ENCODE data around the gene FOXP4.

FOXP4 gene

DNA sequence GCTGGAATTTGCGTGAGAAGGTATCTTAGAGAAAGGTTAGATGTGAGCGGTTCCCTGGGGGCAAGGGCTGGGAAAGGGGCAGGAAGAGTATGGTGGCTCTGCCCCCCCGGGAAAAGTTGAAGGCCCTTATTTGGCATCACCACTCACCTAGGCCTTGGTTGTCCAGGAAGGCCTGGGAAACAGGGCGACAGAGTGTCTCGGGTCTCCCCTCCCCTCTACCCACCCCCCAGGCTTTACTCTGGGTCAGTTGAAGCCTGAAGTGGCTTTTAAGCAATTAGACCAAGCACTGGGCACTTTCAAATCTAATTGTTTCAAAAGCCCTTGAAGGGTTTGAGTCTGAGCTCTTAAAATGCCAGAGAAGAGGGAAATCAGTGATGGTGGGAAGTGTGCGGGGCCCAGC lies 30.2 kb upstream of the FOXP4 start:
- H3K9me3 ChIP-seq, result no peaks in the 10 kb centered on the region
- no peak overlapping the region for H3K4me3 ChIP-seq
- TF ChIP-seq, protein P1, sequence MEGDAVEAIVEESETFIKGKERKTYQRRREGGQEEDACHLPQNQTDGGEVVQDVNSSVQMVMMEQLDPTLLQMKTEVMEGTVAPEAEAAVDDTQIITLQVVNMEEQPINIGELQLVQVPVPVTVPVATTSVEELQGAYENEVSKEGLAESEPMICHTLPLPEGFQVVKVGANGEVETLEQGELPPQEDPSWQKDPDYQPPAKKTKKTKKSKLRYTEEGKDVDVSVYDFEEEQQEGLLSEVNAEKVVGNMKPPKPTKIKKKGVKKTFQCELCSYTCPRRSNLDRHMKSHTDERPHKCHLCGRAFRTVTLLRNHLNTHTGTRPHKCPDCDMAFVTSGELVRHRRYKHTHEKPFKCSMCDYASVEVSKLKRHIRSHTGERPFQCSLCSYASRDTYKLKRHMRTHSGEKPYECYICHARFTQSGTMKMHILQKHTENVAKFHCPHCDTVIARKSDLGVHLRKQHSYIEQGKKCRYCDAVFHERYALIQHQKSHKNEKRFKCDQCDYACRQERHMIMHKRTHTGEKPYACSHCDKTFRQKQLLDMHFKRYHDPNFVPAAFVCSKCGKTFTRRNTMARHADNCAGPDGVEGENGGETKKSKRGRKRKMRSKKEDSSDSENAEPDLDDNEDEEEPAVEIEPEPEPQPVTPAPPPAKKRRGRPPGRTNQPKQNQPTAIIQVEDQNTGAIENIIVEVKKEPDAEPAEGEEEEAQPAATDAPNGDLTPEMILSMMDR (IDR thresholded peaks at IDR 0.05), result no peak
- no peak for DNase-seq
- peaks cover 0 to 6% of the 10 kb centered on the region in 2 donors for H3K27me3 ChIP-seq
- intact Hi-C loops (cut with DNase I; ENCODE audit: low total_unique reads), result no loop called here
- no peak overlapping the region for H3K27ac ChIP-seq
- no peaks in the 10 kb centered on the region for H3K4me1 ChIP-seq
- no peaks in the 10 kb centered on the region for H3K36me3 ChIP-seq

DNA sequence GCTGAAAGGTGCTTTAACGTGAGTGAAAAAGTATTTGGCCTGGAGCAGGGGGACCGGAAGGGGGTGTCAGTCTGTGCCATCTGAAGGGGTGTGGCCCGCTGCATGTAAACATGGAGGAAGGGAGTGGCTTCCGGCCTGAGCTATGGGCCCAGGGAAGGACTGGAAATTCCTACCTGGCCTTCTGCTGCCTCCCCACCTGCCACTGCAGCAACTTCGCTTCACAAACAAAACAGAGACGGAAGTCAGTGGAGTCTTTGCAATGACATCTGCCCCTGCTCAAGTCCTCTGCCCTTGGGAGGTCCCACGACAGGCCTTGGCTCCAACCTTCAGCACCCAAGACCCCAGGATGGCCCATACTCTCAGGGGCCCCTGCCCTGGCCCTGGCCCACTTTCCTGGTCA lies 28.1 kb upstream of the FOXP4 start:
- H3K4me3 ChIP-seq, result no peak overlapping the region
- H3K9me3 ChIP-seq, result no peaks in the 10 kb centered on the region
- peaks cover 0 to 27% of the 10 kb centered on the region in 2 donors for H3K27me3 ChIP-seq
- intact Hi-C loops (cut with DNase I; ENCODE audit: low total_unique reads), result no loop called here
- H3K36me3 ChIP-seq, result no peaks in the 10 kb centered on the region
- no peak for DNase-seq
- no peaks in the 10 kb centered on the region for H3K4me1 ChIP-seq
- no peak overlapping the region for H3K27ac ChIP-seq
- TF ChIP-seq, protein P1 (IDR thresholded peaks at IDR 0.05), result no peak

DNA sequence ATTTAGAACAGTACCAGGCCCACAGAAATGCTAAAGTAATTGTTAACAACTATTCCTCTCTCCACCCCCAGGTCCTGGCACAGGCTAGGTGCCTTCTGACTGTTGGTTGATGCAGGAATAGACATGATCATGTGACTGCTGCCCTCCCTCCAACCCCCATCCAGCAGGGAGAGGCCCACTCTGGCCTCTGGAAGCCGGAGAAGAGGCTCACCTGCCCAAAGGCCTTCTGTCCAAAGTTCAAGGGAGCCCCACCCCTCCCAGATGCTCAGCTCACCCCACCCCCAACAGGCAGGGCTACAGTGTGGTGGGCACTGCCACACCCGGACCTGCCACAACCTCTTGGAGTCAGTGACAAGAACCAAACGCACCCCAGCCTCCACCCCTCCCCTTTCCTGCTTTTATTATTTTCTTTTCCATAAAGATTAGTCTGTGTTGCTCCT lies 26.9 kb upstream of the FOXP4 start:
- no peak for DNase-seq
- Histone ChIP-seq H3K4me3 (no peak overlapping the region), H3K27ac (no peak overlapping the region), H3K4me1 (no peaks in the 10 kb centered on the region), H3K36me3 (no peaks in the 10 kb centered on the region), H3K27me3 (peaks cover 0 to 35% of the 10 kb centered on the region in 2 donors), H3K9me3 (no peaks in the 10 kb centered on the region)
- TF ChIP-seq, protein P1 (IDR thresholded peaks at IDR 0.05), result no peak
- intact Hi-C loops (cut with DNase I; ENCODE audit: low total_unique reads), result no loop called here

DNA sequence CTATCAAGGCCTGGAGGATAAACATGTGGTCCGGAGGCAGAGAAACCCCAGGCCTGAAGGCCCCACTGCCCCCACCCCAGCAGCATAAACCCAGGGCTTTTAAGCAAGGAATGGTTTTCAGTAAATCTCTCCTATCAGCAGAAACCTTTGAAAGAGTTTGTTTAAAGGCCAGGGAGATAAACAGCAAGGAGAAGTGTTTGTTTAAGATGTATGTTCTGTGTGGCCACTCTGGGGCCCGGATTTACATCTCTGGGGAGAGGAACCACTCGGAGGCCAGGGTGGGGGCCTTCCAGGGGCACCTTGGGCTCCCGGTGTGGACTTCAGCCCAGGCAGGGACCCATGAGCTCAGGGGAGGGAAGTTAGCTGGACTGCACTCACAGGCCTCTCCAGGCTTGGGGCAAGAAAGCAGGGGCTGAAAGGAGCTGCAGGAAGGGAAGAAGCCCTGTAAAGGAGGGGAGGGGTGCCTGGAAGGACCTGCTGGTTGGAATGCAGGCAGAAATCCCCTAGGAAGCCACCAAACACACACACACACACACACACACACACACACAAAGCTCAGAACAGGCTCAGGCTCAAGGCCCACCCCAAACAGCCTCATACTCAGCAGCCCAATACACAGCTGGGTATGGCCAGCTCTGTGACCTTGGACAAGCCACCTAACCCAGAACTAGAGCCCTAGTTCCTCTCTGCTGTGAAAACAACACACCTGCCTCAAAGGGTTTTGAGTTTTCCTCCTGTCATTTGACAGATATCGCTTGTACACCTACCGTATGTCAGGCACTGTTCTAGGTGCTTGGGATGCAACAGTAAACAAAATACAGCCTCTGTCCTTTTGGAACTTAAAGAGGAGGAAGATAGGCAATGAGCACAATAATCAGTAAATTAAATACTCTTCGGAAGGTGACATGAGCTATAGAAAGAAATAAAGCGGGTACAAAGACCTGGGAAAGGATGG lies 26.2 kb upstream of the FOXP4 start:
- Histone ChIP-seq H3K36me3 (no peaks in the 10 kb centered on the region), H3K4me1 (no peaks in the 10 kb centered on the region), H3K27me3 (peaks cover 0 to 38% of the 10 kb centered on the region in 2 donors), H3K4me3 (no peak overlapping the region), H3K9me3 (no peaks in the 10 kb centered on the region), H3K27ac (no peak overlapping the region)
- intact Hi-C loops (cut with DNase I; ENCODE audit: low total_unique reads), result no loop called here
- TF ChIP-seq, protein P1 (IDR thresholded peaks at IDR 0.05), result no peak
- no peak for DNase-seq

DNA sequence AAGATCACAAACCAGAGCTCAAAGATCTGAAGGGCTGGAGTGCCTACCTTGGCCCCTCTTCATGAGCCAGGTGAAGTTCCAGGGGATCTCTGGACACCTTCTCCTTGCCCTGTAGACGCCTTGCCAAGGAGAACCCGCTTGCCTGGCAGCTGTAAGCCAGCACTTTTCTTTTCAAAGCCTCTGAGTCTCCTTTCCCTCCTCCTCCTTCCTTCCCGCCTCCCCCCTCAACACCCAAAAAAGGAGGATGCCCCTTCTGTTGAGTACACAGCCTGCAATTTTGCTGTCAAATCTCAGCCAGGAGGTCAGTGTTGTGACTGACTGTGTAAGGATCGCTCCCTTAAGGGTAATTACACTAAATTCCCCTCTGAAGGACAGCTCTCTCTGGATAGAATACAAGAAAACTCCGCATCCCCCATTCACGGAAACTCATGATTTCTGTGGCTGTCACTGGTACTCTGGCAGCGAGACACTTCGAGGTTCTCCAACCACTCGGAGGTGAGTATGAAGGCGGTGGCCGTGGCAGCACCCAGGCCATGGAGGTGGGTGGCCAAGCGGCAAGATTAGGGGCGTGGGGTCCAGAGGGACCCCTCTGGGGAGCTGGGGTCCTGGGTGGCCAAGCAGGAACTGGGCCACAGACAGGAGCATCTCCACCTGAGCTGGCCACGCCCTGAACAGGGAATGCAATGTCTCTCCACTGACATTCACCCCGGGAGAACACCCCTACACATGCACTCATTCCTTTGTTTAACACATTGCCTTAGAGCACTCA lies 23.2 kb upstream of the FOXP4 start:
- intact Hi-C loops (cut with DNase I; ENCODE audit: low total_unique reads), result no loop called here
- H3K4me1 ChIP-seq, result peaks cover 0 to 4% (median 4%) of the 10 kb centered on the region in 4 donors

More for the DNA sequence above, 23.2 kb upstream of the FOXP4 start:
- DNase-seq, result no peak
- Histone ChIP-seq H3K4me3 (no peak overlapping the region), H3K36me3 (no peaks in the 10 kb centered on the region), H3K27me3 (peaks cover 0 to 46% of the 10 kb centered on the region in 2 donors), H3K27ac (no peak overlapping the region), H3K9me3 (no peaks in the 10 kb centered on the region)
- TF ChIP-seq, protein P1 (IDR thresholded peaks at IDR 0.05), result no peak
